Measurements from ENCODE around the gene BTBD19. TPM values are rescaled to one million over a fixed set of nuclear protein-coding genes. Genes with fewer than 3 reads are reported as not detected.

BTBD19 gene
- total and polyA plus RNA-seq, 2 experiments from 2014 or later, result 0.98 to 1.3 TPM

GRCh38 chr1:44853201-44853600 lies 44.9 kb downstream of the BTBD19 start:
- H3K36me3 ChIP-seq, result peaks cover 2% of the 10 kb centered on the region
- TF ChIP-seq CTCF (IDR thresholded peaks at IDR 0.05; ENCODE audit: low read depth, low read length), result no peak
- DNase-seq (ENCODE audit: low read depth in 1 of 2, low spot score in 1 of 2), result no peak
- H3K9me3 ChIP-seq (ENCODE audit: low read depth), result no peaks in the 10 kb centered on the region
- H3K4me1 ChIP-seq (ENCODE audit: low read depth), result no peaks in the 10 kb centered on the region
- H3K27me3 ChIP-seq, result no peaks in the 10 kb centered on the region
- H3K27ac ChIP-seq, result no peak overlapping the region
- H3K4me3 ChIP-seq, result no peak overlapping the region

GRCh38 chr1:44854970-44855369 lies 46.6 kb downstream of the BTBD19 start:
- DNase-seq (ENCODE audit: low read depth in 1 of 2, low spot score in 1 of 2), result no peak
- Histone ChIP-seq H3K4me3 (no peak overlapping the region), H3K9me3 (ENCODE audit: low read depth) (no peaks in the 10 kb centered on the region), H3K36me3 (peaks cover 2% of the 10 kb centered on the region), H3K4me1 (ENCODE audit: low read depth) (no peaks in the 10 kb centered on the region), H3K27ac (no peak overlapping the region), H3K27me3 (no peaks in the 10 kb centered on the region)
- no peak for TF ChIP-seq CTCF (IDR thresholded peaks at IDR 0.05; ENCODE audit: low read depth, low read length)

GRCh38 chr1:44855742-44856141 lies 47.4 kb downstream of the BTBD19 start:
- Histone ChIP-seq H3K27me3 (no peaks in the 10 kb centered on the region), H3K9me3 (ENCODE audit: low read depth) (no peaks in the 10 kb centered on the region), H3K4me3 (no peak overlapping the region), H3K27ac (no peak overlapping the region), H3K36me3 (peaks cover 2% of the 10 kb centered on the region), H3K4me1 (ENCODE audit: low read depth) (no peaks in the 10 kb centered on the region)
- no peak for TF ChIP-seq CTCF (IDR thresholded peaks at IDR 0.05; ENCODE audit: low read depth, low read length)
- DNase-seq (ENCODE audit: low read depth in 1 of 2, low spot score in 1 of 2), result no peak

- no peaks in the 10 kb centered on the region for H3K4me1 ChIP-seq (ENCODE audit: low read depth)
- no peaks in the 10 kb centered on the region for H3K9me3 ChIP-seq (ENCODE audit: low read depth)
- no peak for TF ChIP-seq CTCF (IDR thresholded peaks at IDR 0.05; ENCODE audit: low read depth, low read length)
- H3K27me3 ChIP-seq, result no peaks in the 10 kb centered on the region
- no peak overlapping the region for H3K27ac ChIP-seq
- no peak for DNase-seq (ENCODE audit: low read depth in 1 of 2, low spot score in 1 of 2)
- peaks cover 2% of the 10 kb centered on the region for H3K36me3 ChIP-seq
- H3K4me3 ChIP-seq, result no peak overlapping the region
Observed at GRCh38 chr1:44857446-44857845, 49.1 kb downstream of the BTBD19 start.

DNA sequence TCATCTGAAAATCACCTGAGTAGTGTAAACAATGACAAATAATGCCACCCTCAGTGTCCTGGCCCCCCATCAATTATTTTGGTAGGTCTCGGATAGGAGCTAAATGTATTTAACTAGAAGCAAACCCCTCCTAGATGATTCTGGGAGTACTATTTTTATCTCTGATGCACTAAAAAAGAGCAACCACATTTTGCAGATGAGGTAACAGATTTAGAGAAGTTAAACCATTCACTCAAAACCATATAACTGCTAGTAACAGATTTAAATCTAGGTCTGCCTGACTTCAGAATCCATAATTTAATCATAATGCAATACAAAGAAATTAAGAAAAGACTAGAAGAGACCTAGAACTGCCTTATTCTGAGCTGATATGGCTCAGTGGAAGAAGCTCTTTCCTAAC lies 52.0 kb downstream of the BTBD19 start:
- Histone ChIP-seq H3K4me1 (ENCODE audit: low read depth) (no peaks in the 10 kb centered on the region), H3K27ac (no peak overlapping the region), H3K36me3 (peaks cover 2% of the 10 kb centered on the region), H3K4me3 (no peak overlapping the region), H3K9me3 (ENCODE audit: low read depth) (no peaks in the 10 kb centered on the region), H3K27me3 (no peaks in the 10 kb centered on the region)
- no peak for DNase-seq (ENCODE audit: low read depth in 1 of 2, low spot score in 1 of 2)
- TF ChIP-seq CTCF (IDR thresholded peaks at IDR 0.05; ENCODE audit: low read depth, low read length), result no peak

DNA sequence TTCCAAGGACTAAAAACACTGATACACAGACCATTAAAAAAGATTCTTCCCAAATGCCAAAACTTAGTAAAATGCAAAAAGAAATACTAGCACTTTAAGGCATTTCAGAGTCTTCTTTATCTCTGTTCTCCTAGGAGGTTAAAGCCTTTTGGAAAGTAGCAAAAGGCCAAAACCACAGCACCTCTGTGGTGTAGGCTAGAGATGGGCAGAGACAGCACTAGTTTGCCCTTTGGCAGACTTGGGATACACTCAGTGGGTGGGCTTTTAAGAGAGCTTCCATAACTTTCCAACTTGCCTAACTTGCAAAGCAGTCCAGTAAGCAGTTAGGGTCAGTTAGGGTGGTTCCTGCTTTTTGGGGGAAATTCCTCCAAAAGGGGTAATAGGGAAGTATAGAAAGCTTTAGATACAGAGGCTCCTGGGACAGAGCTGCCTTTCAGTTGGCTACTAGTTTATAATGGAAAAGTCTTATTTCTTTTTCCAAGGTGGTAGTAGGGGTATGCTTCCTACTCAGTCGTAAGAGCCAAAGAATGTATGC lies 52.6 kb downstream of the BTBD19 start:
- peaks cover 2% of the 10 kb centered on the region for H3K36me3 ChIP-seq
- no peaks in the 10 kb centered on the region for H3K4me1 ChIP-seq (ENCODE audit: low read depth)
- peak in 1 of 2 donors; percentile 43 for DNase-seq (ENCODE audit: low read depth in 1 of 2, low spot score in 1 of 2)
- no peak overlapping the region for H3K4me3 ChIP-seq
- no peaks in the 10 kb centered on the region for H3K27me3 ChIP-seq
- no peak overlapping the region for H3K27ac ChIP-seq
- no peak for TF ChIP-seq CTCF (IDR thresholded peaks at IDR 0.05; ENCODE audit: low read depth, low read length)
- no peaks in the 10 kb centered on the region for H3K9me3 ChIP-seq (ENCODE audit: low read depth)
